Stimulated activated CD4-positive, alpha-beta T cell treated with anti-CD3 and anti-CD28 coated beads, Interleukin-12 subunit alpha, Interleukin-12 subunit beta, amount 100 ng/mL, for 4 hours (primary cell): Measurements from ENCODE around the gene SHB.

ENCODE experiments used
- DNase-seq: peaks from one replicate; pipeline ENCODE4 v3.0.0-alpha.2; 2020

SHB gene

DNA sequence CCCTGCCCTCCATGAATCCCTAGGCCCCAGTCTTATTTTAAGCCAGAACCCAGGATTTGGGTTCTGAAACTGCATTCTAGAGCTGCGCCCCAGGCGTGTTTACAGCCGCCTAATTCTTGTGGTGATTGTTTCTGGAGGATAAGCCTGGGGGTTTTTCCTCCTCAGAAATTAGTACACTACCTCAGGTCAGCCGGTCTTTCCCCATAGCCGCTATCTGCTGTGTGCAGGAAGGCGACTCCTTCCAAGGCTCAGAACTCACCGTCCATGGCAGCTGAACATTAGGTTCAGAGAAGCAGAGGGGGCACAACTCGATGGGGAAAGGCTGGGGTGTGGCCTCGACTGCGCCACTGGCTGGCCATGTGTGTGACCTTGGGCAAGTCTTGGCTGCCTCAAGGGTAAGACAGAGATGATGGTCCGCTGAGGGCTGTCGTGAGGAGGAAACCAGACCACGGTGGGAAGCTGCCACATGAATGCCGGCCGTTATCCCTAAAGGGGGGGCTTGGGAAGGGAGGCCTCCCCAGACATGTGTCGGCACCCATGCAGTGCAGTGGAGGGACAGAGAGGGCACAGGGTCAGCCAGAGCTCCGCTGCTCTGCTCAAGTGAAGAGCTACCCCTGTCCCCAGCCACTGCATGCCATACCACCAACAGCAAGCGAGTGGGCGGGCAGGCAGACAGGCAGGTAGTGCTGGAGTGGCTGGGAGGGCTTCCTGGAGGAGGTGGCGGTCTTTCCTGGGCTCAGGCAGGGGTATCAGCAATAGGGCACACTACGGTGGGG, 28.9 kb downstream of the SHB start:
- no peak for DNase-seq

DNA sequence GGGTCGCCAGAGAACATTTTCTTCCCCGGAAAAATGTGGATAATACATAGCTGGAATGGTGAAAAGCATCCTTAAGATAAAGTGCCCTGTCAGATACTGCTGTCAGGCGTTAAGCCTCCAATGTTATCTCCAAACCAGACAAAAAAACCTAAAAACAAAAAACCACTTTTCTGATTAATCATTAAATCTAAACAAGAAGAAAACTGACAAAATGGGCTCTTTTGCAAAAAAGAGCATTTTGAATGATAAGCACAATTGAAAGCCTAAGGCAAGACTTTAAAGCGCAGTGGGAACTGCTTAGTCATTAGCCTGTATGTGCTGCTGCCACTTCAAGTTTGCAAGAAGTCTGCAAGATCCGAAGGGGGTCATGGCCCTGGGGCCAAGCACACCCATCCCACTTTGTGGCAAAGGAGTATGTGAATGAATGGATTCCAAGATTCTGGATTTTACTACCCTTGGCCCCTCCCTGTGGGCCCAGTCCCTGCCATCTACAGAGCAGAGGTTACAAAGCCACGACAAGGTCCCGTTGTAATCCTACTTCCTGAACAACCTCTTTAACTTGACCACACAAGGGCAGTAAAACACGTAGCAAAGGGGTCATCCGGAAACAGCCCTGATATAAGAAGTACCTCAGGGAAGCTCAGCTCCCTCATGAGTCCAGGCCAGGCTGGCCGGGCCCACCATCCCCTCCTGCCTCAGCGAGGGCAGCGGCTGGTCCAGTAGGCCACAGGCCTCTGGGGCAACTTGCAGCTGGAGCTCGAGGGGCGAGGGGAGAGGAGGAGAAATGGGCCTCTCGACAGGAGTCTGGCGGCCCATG, 29.7 kb downstream of the SHB start:
- DNase-seq, result no peak

- no peak for DNase-seq
These were observed 30.5 kb downstream of the SHB start for GRCh38 chr9:38038307-38039089.

DNA sequence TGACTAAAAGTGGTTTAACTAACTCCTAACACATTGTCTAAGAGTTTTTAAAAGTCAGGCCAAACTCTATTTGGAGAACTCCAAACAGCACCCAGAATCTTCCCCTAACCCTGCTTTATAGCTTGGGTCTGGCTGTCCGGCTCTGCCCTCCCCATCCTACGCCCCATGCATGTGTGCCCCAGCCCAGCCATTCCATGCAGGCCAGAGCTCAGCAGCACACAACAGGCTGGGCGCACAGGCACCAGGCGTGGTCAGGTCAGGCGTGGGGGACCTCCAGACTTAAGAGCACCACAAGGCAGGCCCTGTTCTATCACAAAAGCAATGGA, 31.1 kb downstream of the SHB start:
- DNase-seq, result no peak

DNA sequence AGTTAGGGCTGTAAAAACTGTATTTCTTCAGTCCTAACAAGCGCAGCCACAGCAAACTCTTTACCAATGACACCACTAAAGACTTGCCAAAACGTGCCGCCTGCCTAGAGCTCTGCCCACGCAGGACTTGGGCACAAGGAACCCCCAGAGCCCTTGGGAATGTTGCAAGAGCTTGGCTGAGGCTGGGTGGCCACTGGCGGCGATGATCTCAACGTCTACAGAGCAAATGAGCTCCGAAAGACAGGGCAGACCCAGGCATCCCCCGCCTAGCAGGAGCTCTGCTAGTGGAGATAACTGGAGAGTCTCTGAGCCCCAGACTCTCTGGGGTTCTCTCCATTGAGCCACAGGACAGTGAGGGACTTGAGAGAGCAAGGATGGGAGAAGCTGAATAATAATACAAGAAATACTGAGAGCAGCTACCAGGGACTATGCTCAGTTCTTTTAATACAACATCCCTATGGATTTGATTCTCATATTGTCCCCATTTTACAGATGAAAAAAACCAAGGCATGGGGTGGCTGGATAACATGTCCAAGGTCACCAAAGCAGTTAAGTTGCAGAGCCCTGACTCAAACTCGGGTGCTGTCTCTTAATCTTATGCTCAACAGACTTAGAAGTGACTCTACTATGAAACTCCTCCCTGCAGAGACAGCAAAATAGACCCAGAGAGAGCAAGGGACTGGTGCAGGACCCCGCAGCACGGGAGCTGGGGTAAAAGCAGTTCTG, 32.5 kb downstream of the SHB start:
- no peak for DNase-seq

DNA sequence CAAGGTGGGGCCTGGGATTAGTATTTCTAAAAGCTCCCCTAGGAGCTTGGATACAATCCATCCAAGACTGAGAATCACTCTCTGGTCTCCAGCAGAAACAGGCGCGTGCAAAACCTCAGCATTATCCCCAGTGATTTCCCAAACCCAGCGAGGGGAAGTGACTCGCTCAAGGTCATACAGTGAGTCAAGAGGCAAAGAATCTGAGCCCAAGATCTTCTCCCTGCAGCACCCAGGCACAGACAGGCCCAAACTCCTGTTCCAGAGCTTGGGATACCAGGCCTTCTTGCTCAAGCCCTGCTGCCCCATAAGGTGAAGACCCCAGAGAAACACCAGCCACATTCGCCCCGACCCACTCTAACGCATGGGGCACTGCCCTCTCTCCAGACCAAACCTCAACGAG, 33.2 kb downstream of the SHB start:
- DNase-seq, result no peak

DNA sequence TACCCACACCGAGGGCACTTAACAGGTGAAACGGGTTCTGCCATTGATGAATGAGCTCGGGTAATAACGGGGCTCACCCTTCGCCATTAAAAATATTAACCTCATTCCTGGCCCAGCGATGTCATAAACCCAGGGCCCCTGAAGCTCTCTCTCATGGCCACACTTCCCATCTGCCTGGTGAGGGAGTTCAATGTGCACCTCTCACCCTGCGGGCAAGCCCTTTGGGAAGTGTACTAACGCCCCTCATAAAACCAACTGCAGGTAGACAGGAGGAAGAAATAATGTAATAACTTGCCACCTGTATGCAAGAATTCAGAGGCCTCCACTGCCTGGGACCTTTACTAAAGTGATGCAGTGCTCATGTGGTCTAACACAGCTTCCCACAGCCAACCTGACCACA, 35.1 kb downstream of the SHB start:
- DNase-seq, result no peak

DNA sequence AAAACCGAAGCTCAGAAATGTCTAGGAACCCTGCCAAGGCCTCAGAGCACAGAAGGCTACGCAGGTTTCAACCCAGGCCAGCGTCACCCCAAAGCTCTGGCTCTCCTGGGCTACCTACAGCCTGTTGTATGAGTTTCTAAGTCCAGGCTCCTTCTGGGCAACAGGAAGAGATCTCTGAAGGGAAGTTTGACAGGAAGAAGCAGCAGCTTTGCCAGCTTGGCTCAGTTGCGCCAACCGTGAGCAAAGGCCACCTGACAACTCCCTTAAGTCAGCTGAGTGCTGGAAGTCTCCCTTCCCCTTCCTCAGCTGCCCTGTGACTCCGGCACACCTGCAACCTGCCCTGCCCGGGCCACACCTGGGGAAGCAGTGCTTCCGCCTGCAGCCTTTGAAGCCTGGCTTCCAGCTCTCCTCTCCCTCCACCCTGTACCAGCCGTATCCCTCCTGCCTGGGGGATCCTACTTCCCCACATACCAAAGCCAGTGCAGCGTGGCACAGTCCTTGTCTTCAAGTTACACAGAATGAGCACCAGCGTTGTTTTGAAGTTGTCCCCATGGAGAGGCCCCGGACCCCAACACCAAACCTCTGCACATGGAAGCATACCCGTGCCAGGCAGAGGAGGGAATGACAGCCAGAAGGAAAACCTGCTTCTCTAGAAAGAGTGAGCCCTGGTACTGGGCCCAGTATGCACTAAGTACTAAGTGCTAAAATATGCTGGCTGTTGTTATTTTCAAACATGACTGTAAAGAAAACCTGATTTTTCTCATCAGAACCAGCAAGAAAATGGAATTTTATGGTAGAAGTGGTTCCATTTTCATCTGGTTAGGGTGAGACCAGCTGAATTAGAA, 36.5 kb downstream of the SHB start:
- no peak for DNase-seq

DNA sequence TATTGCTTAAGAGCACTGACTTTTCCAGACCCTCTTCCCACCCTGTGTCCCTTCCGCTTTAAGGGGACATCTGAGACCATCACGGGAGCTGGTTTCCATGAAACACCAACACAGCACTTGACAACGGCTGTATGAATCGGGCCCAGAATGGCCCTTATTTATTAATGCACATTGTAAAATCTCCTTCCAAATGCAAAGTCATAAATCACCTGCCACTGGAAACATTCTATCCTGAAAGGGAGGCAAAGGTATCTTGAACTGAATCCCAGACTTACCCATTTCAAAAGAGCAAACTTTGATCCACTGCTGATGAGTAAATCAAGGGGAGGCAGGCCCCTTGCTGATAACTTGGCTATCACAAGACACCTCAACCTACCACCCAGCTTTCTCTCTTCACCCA, 37.4 kb downstream of the SHB start:
- DNase-seq, result no peak

GRCh38 chr9:38030658-38031057, 38.4 kb downstream of the SHB start:
- no peak for DNase-seq

DNA sequence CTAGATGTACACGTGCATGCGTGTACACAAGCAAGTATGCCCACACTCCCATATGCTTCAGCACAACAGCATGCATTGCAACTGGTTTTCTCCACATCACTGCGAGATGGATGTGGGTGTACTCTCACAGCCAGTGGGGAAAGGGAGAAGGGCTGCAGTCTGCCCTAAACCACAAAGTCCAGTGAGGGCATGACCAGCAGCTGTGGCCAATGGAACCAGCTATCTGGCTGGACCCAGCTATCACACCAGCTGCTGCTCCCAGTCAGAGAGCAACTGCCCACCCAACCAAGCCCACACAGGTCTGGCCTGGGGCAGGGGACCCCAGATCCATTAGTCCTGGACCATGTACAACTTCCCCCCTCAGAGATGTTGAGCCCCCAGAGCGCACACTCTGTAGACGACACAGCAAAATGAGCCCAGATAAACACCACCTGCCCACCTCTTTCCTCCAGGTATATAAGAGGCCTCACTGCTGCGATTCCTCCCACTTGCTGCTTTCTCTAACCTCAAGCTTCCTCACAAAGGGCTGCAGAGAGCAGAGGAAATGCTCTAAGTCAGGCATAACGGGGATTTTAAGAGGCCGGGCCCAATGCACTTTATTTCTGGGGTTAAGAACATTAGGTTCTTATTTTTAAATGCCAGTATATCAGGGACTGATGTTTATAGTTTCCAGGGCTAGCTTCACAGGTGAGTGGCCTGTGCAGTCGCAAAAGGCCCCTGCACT, 39.0 kb downstream of the SHB start:
- DNase-seq, result no peak

GRCh38 chr9:38027714-38028113, 41.3 kb downstream of the SHB start:
- no peak for DNase-seq

- no peak for DNase-seq
These were observed 42.0 kb downstream of the SHB start for GRCh38 chr9:38026840-38027527.

GRCh38 chr9:38026021-38026809, 42.8 kb downstream of the SHB start:
- no peak for DNase-seq

- no peak for DNase-seq
These were observed 43.9 kb downstream of the SHB start for GRCh38 chr9:38025166-38025565.

GRCh38 chr9:38024036-38024681, 44.9 kb downstream of the SHB start:
- no peak for DNase-seq

- DNase-seq, result no peak
These were observed 45.4 kb downstream of the SHB start for GRCh38 chr9:38023661-38024035.

DNA sequence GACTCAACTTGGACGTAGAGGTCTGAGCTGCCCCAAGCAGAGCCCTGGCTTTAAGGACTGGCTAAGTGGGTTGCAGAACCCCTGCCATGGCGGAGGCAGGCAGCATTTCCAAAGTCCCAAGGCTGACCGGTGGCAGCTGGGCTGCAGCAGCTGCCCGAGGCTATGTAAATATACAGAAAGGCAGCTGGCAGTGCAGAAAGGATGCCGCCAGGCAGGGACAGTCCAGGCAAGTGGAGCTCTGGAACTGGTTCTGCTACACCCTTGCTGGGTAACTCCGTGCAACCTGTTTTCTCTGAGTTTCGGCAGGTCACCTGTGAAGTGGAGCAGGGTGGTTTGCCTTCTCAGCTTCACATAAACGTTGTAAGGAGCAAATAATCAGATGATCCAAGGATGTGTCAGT, 46.0 kb downstream of the SHB start:
- DNase-seq, result no peak

GRCh38 chr9:38022203-38022895, 46.7 kb downstream of the SHB start:
- no peak for DNase-seq
